Stimulated activated CD8-positive, alpha-beta memory T cell treated with anti-CD3 and anti-CD28 coated beads, Interleukin-7, amount 100 ng/mL, for 1 hour (primary cell): Measurements from ENCODE around the gene KIFC1.
A peak's percentile ranks its signal among the peaks of the same experiment; 100 is the strongest.
"Not testable (repeated sequence)": the region's sequence is repeated elsewhere in the genome, so short reads cannot be mapped to it uniquely, and the experiment has no call there.

Experiments used
- DNase-seq, 2 donors: peaks; one replicate each; pipeline ENCODE4 v3.0.0-alpha.2; 2020; ENCODE audit warnings: low read depth in 2 of 2

The KIFC1 gene

GRCh38 chr6:33391278-33391921 lies at the start of gene KIFC1:
KIFC1 (plus strand) TSS chr6:33391823; CDS start chr6:33391986, 163 bp downstream.
- peak; percentile 97 to 99 for DNase-seq

GRCh38 chr6:33343606-33343952 lies 48.0 kb upstream of the KIFC1 start:
- not testable (repeated sequence) for DNase-seq

- no peak for DNase-seq
Measured at GRCh38 chr6:33343953-33344611, 47.5 kb upstream of the KIFC1 start.

GRCh38 chr6:33344701-33345697 lies 46.6 kb upstream of the KIFC1 start:
- DNase-seq = peak in 1 of 2 donors; percentile 16

GRCh38 chr6:33346972-33347371 lies 44.7 kb upstream of the KIFC1 start:
- not testable (repeated sequence) for DNase-seq

GRCh38 chr6:33347816-33348215 lies 43.8 kb upstream of the KIFC1 start:
- DNase-seq = no peak

- not testable (repeated sequence) for DNase-seq
Measured at GRCh38 chr6:33355860-33356259, 35.8 kb upstream of the KIFC1 start.

- DNase-seq = no peak
Measured at GRCh38 chr6:33356295-33356694, 35.3 kb upstream of the KIFC1 start.

GRCh38 chr6:33357160-33357871 lies 34.3 kb upstream of the KIFC1 start:
- DNase-seq = not testable (repeated sequence)

- DNase-seq = no peak
Measured at GRCh38 chr6:33359331-33359730, 32.3 kb upstream of the KIFC1 start.

- not testable (repeated sequence) for DNase-seq
Measured at GRCh38 chr6:33363486-33363885, 28.1 kb upstream of the KIFC1 start.

- DNase-seq = not testable (repeated sequence)
Measured at GRCh38 chr6:33364475-33365205, 27.0 kb upstream of the KIFC1 start.

- DNase-seq = not testable (repeated sequence)
Measured at GRCh38 chr6:33365206-33365971, 26.2 kb upstream of the KIFC1 start.

GRCh38 chr6:33367009-33367714 lies 24.5 kb upstream of the KIFC1 start:
- no peak for DNase-seq

- DNase-seq = not testable (repeated sequence)
Measured at GRCh38 chr6:33367715-33368025, 24.0 kb upstream of the KIFC1 start.

GRCh38 chr6:33371901-33372300 lies 19.7 kb upstream of the KIFC1 start:
- DNase-seq = not testable (repeated sequence)

GRCh38 chr6:33372526-33373123 lies 19.0 kb upstream of the KIFC1 start:
- no peak for DNase-seq

- DNase-seq = no peak
Measured at GRCh38 chr6:33373960-33374910, 17.4 kb upstream of the KIFC1 start.
